Measurements from ENCODE around the gene NAPSA. TPM values are rescaled to one million over a fixed set of nuclear protein-coding genes. Genes with fewer than 3 reads are reported as not detected.

NAPSA gene
- total and polyA plus RNA-seq, 2 of the 8 experiments (the other 6 are each of a cell fraction or from before 2014, with no cell fraction given) = 0.71 to 0.73 TPM

GRCh38 chr19:50330365-50331078 is 34.9 kb downstream of the NAPSA start (continued):
- TF ChIP-seq PHF8 (conservative IDR thresholded peaks at IDR 0.05; ENCODE audit: low read depth, low read length) (peak; percentile 47; the same call in 1 of the 2 replicates), TAF1 (IDR thresholded peaks at IDR 0.05; ENCODE audit: low read depth, low read length) (0 out of 2 replicates have a peak, but pooled peaks have one; percentile 33), RAD21 (IDR thresholded peaks at IDR 0.05 in 1 of 2, conservative IDR thresholded peaks at IDR 0.05 in 1 of 2; ENCODE audit: low read depth in 2 of 2, low read length in 2 of 2) (no peak), ATF2 (IDR thresholded peaks at IDR 0.05; ENCODE audit: low read length) (no peak), JUN (IDR thresholded peaks at IDR 0.05; ENCODE audit: low read depth, low read length) (no peak), EZH2 (IDR thresholded peaks at IDR 0.05; ENCODE audit: low read depth, low read length, severe bottlenecking) (no peak), BACH1 (IDR thresholded peaks at IDR 0.05; ENCODE audit: low read length) (no peak), NRF1 (IDR thresholded peaks at IDR 0.05; ENCODE audit: low read depth, low read length) (peak; percentile 45; the same call in 1 of the 2 replicates), TCF12 (IDR thresholded peaks at IDR 0.05; ENCODE audit: low read depth, low read length) (no peak), SP1 (IDR thresholded peaks at IDR 0.05; ENCODE audit: low read depth, low read length) (no peak), TBP (IDR thresholded peaks at IDR 0.05; ENCODE audit: low read depth, low read length) (peak; percentile 40; the same call in 1 of the 2 replicates), POLR2AphosphoS5 (IDR thresholded peaks at IDR 0.05; ENCODE audit: low read depth, low read length) (peak; percentile 65; the same call in 1 of the 2 replicates)

Measured in H1 (cell line).